RPMI7951 (cell line): ENCODE results near the gene TNC. TPM values are rescaled to one million over a fixed set of nuclear protein-coding genes. Genes with fewer than 3 reads are reported as not detected.

Experiments used
- DNase-seq: peaks from one replicate; pipeline ENCODE4 v3.0.0-alpha.2; 2012; ENCODE audit warnings: low read depth
- total RNA-seq: library from RNA; depleted of rRNA; stranded (reverse); fragments of >200 nt; shearing (Covaris generic); gene quantifications from 2 replicates; pipeline ENCODE4 v1.2.3, GENCODE V29; 2014

Gene TNC
- total RNA-seq, 1 experiment from 2014 or later: 188 TPM

DNA sequence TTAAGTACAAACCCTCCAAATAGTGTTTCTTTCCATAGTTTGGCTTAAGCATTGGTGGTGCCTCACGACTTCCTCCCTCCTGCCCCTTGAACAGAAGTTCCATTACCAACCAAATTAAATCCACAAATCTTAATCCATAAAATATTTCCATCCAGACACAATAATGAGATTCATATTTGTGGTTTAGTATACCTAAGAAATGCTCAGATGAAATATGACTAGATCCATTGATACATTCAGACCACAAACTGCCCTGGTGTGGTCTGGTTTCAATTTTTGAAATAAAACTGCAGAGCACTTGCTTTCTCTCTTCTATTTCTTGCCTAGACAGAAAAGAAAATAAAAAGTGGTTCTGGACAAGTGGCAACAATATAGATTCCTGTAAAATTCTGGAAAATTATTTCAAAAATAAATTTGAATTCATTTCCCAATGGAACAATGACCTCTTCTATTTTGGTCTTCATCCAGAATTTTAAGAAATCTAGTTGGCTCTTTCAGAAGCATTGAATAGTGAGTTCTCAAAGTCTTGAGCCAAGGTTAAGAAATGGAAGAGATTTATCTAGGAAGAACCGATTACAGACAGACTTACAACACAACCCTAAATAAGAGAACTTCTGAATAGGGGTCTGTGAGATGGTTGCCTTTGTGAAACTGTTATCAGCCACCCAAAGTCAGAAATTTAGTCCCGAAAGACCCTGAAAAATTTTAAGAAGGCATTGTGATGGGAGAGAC, 14.0 kb downstream of the TNC start:
- no peak for DNase-seq

DNA sequence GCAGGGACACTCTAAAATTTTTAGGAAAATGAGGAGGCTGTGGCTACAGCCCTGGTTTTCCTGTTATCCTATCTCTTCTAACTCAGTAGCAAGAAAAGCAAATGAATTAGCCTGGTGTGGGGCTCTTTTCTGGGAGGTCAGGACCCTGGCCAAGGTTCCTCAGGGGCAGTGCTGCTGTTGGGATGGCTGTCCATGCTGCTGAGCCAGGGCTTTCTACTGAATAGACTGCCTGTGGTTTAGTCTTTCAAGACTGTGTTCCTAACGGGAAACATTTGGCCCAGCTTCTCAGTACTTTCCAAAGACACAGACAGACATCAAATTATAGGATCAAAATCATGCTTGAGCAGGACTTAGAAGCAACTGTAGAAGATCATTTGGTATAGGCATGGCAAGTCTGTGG, 18.1 kb downstream of the TNC start:
- DNase-seq: no peak

DNA sequence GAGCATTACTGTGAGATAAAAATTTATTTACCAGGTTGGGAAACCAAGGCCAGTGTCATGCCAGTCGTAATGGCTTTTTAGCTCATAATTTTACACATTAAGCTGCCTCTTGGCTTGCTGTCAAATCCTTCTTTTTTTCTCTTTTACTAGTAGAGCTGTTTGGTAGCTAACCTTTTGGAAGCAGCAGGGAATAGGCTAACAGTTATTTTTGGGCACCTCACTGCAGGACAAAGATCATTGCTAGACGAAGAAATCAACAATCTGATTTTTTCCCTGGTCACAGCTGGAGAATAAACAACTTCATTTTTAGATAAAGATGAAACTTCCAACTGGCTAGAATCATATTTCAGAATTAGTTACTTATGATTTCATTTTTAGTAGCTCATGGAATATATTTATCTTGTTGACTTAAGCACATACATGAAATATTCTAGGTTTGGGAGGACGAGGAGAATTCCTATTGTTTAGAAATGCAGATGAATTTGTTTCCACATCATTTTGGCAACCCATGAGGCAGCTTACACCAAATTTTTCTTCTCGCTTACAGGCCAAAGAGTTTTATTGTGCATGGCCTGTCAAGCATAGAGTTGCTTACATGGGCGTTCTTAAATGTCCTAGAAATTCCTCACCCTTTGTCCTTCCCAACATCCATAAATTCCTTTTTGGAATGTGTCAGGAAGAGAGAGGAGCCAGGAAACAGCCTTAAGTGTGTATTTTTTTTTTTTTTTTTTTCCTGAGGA, 19.6 kb downstream of the TNC start:
- DNase-seq: no peak

DNA sequence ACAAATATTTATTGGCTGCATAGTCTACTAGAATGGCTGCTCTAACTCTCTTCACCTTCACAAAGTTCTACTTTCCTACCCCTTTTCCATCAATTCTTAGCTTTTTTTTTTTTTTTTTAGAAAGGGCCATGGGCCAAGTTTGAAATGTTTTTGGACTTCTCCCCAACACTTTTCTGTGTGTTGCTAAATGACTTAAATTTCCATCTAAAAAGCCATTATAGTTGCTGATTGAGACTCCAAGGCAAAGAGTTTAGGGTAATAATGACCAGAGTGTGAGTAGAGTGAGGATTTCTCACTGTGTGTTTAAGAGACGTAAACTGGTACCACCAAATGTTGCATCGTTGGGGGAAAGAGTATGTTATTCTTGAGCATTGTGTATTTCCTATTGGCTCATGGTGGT, 24.4 kb downstream of the TNC start:
- DNase-seq: no peak

DNA sequence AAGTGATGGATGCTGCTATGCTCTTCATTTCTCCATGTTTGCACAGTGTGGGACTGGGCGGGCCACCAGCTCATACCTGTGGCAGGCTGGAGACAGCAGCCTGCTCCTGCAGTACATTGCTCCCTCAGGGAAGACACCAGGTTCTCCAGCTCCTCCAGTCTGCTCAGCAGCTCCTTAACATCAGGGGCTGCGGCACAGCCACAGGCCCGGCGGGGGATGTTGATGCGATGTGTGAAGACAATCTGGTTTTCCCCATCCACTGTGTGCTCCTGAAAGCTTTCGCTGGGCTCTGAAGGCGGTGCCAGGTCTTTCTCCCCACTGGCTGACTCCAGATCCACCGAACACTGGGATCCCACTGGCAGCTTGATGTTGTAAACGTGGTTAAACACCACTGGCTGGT, 27.5 kb downstream of the TNC start:
- DNase-seq: no peak

DNA sequence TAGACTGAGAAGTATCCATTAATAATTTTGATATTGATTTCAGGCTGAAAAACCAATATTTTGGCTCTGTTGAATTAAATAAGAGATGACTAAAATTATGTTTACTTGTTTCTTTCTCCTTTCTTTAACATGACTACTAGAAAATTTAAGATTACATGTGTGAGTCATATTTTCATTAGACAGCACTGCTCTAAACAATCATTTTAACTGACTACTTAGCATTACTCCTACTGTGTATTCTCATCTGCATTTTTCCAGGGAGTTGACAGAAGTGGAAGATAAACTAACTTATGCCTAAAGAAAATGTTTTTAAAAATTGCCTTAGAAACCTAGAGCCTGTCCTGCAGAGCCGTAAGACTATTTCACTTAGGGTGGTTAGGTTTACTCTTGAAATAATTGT, 29.1 kb downstream of the TNC start:
- no peak for DNase-seq

DNA sequence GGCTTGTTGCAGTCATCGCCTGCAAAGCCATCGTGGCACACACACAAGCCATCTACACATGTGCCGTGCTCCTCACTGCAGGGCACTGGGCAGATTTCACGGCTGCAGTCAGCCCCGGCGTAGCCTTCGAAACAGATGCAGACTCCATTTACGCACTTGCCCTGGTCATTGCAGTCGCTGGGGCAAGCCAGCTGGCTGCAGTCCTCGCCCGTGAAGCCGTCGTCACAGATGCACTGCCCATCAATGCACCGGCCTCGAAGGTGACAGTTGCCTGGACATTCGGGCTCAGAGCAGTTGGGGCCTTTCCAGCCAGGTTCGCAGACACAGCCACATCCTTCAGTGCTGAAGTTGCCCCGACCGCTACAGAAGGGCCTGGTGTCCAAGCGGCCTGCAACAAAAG, 31.1 kb downstream of the TNC start:
- no peak for DNase-seq

DNA sequence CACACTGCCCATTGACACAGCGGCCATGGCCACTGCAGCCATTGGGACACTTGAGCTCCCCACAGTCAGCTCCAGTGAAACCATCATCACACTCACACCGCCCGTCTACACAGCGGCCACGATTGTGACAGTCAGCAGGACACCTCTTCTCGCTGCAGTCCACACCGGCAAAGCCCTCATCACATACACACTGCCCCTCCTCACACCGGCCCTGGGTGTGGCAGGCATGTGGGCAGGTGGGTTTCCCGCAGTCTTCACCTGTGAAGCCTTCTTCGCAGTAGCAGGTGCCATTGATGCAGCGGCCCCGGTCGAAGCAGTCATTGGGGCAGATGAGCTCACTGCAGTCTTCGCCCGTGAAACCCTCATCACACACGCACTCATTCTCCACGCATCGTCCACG, 31.5 kb downstream of the TNC start:
- no peak for DNase-seq

DNA sequence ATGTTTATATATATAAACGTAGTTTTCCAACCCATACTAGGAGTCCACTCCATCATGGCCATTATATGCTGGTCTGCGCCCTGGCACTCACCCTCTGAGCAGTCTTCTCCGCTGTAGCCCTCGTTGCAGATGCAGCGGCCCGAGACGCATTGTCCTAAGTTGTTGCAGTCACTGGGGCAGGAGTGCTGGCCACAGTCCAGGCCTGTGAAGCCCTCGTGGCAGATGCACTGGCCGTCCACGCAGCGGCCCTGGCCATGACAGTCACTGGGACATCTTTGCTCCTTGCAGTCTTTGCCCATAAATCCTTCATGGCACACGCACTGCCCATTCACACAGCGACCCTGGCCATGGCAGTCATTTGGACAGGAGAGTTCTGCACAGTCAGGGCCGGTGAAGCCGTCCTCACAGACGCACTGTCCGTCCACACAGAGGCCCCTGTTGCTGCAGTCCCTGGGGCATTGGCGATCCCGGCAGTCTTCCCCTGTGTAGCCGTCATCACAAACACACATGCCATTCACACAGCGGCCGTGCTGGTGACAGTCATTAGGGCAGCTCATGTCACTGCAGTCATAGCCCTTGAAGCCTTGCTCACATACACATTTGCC, 32.1 kb downstream of the TNC start:
- DNase-seq: no peak

DNA sequence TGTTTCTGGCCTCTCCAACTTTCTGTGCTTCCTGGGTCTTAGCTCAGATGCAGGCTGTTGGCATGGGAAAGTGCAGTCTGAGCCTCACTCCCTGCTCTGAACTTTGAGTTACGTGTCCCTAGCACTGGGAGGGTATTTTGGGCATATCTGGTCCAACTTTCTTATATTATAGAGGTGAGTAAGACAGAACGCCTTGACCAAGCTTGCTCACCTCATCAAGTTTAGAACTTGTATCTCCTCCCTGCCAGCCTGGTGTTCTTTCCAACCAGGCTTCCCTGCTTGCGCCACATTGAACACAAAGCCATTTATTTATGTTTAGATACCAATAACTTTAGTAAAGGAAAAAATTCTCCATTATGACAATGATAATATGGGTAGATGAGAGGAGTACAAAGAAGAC, 33.2 kb downstream of the TNC start:
- DNase-seq: no peak

DNA sequence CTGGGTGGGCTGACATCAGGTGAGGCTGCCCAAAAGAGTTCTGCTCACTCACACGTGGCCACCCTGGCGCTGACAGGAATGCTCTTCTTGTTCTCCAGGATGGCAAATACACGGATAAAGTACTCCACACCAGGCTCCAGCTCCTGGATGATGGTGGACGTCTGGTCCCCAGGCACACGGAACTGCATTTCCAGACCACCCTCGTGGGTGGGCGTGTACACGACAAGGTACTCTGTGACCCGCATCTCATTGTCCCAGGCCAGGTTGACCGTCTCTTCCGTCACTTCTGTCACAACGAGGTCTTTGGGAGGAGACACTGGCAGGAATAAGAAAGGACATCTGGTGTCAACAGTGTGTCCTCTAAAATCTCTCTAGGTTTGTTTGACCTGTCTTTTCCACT, 33.8 kb downstream of the TNC start:
- DNase-seq: no peak

DNA sequence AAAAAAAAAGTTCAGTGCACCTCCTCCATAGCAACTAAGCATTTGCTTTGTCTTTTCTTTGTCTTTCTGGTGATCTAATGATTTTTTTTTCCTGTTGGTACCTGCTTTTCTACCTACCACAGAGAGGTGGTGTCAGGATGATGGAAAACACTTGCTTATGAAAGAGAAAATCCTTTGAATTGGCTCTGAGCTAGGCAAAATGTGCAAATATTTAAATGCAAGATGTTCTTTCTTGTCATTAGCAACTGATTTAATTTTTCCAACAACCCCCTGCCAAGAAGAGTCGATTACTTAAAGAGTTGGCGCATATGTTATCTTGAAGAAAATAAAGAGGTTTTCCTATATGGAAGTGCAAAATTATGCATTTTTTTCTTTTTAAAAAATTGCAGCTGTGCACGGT, 37.7 kb downstream of the TNC start:
- DNase-seq: no peak

DNA sequence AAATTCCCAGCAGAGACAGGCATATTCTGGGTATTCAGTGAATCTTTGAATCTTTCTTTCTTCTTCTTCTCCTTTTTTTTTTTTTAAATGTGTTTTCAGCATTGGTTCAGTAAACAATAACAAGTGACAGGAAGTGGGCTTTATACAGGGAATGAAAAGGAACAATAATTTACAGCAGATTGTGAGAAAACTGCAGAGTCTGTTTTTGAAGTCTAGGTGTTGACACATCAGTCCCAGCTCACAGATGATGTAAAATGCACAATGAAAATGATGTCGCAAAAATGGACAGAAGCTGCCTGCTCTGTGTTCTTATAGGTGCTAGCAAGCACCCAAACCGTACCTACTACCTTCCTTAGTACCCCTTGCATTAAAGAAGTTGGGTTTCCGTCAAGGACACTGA, 38.8 kb downstream of the TNC start:
- no peak for DNase-seq

DNA sequence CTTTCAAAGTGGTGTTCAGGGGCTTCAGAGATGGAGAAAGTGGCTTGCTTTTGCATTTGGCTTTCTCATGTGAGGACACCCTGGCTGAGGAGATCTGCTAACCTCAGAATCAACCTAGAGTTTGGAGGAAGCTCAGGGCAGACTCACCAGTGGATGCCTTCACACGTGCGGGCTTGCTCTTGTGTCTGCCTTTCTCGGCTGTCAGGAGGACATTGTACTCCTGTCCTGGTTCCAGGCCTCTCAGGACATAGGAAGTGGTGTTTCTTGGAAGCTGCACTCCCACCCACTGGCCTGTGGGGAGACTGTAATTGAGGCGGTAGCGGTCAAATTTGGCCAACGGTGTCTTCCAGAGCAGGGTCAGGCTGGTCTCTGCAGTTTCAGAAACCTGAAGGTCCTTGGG, 44.5 kb downstream of the TNC start:
- no peak for DNase-seq

DNA sequence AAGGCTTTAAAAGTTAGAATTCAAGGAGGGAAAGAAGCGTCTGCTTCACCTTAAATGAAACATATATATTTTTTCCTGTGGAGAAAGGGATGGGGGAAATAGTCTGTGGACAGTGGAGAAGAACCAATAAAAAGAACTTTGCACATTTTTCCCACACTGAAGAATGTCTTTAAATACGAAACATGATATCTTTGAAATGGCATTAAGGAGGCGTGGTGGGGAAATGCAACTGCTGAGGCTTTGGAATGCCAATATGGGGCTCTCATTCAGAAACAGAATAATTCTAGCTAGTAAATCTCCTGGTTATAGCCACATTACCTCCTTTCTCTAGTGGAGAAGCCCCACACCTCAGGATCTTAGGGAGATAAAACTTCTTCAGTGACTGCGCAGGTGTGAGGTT, 46.8 kb downstream of the TNC start:
- no peak for DNase-seq

DNA sequence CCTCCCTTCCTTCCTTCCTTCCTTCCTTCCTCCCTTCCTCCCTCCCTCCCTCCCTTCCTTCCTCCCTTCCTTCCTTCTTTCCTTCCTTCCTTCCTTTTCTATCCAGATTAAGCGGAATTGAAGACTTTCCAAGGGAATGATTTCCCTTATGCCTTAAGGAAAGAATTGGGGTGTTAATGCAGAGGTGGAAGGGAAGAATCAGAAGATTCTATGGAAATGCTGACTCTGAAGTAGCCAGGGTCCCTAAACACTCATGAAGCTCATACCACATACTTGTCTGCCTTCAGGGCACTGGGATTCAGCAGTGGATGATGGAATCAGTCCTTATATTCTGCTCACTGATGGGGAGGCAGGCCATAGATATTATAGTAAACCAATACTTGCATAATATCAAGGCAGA, 48.2 kb downstream of the TNC start:
- no peak for DNase-seq

DNA sequence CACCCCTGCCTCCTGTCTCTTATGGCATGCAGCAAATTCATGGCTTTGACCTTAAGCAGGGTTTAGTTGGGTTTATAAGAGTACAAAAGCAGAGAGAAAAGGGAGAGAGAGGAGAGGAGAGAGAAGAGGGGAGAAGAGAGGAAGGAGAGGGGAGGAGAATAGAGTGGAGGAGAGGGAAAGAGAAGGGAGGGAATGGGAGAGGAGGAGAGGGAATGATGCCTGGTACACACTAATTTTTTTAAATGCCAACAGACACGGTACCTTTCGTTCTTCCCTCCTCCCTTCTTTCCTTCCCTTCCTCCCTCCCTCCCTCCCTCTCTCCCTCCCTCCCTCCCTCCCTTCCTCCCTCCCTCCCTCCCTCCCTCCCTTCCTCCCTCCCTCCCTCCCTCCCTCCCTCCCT, 48.7 kb downstream of the TNC start:
- DNase-seq: no peak

DNA sequence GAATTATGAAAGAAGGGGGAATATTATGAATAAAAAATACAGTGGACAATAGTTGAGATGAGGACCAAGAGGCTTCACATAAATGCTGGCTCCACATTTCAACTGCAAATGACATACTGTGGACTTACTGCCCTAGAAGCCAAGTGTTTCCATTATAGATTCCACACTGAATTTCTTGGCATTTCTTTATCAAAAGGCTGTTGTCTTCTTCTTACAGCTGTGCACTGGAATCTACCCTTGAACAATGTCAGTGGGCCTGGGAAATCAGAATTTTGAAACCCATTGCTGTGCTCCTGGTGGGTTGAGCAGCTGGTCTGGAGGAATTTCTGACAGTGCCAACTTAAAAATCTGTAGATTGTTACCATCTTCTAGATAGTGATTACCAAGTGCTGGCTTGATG, 49.9 kb downstream of the TNC start:
- no peak for DNase-seq

DNA sequence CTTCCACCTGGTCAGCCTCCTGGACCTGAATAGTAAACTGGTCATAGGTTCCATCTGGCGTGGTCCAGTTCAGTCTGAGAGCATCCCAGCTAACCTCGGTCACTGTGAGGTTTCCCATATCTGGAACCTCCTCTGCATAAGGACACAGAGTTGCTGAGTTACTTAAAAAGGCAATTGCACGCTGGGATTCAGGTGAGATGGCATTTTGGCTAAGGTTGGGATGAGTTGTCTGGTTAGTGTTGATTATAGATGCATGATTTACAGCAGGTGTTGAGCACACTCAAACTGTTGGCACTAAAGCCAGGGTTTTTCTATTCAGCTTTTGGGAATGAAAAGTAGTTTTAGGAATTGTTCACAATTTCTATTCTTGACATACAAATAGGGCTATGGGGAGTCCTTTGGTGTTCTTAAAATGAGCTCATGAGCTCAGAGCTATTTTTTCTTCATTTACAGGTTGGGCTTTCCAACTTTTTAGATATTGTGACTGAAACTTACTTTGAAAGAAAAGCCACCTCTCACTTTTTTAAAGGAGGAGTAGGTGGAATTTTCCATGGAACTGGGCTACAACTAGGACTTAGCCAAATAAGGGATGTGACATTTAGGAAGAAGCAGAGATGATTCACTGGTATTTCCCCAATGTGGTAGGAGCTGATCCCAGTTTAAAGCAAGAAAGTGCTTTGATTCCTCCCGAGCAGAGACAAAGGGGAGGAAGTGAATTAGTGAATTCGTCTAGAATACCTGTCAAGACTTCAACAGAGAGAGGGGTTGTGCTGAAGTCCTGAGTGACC, 54.7 kb downstream of the TNC start:
- DNase-seq: peak; percentile 85

DNA sequence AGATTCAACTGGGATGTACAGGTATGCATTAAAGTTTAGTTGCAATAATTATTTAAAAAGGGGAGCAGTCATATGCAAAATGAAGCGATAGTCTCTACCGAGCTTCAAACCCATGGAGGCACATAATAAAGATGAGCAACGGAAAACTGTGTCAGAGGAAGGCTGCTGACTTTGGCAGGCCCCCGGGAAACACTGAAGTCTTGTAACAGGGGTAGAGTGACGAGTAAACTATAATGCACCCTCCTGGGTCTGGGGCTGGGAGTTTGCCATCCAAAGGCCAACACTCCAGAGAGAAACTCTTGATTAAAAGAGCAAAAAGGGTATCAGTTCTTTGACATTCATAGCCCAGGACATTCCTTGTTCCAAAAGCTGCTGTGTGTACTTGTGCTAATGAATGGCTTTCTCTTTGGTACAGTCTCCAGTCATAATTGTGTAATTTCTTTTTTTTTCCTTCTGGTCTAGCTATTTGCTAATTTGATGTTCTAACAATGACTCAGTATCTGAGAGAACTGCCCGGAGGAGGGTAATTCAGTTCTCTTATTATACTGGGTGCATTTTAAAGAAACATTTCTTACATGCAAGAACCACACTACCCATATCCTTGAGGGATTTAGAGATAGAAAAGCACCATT, 59.2 kb downstream of the TNC start:
- peak; percentile 87 for DNase-seq

DNA sequence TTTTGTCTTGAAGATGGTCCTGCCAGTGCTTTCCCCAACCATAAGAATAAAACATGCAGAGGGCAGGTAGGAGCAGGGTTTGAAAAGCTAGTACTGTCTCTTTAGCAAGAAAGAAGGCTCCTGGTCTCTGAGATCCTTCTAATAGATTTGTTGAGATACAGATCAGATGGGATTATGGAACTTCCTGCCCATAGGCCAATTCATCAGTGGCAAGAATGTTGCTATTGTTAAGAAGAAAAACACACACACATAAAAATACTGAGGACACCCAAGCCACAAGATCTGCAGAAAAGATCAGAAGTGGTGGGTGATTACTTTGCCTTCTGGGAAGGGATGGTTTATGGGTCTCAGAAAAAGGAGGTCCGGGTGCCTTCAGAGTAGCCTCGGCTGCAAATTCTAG, 59.8 kb downstream of the TNC start:
- peak; percentile 70 for DNase-seq

DNA sequence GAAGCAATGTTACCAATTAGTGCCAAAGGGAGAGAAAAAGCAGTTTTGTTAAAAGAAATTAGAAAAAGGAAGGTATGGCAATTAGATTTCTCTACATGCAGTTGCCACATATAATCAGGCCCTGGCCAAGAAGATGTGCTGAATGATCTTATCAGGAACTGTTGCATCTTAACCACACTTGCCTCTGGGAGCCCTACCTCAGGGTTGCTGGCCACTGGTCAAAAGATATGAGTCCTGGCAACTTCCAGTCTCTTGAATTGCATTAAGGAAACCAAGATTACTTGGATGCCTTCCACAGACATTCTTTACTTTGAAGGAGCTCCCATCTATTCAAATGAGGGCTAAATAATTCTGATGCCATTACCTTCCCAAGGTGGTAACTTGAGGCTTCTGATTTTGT, 60.4 kb downstream of the TNC start:
- peak; percentile 90 for DNase-seq
